ENCODE measurements around the gene SUPV3L1. TPM values are rescaled to one million over a fixed set of nuclear protein-coding genes. Genes with fewer than 3 reads are reported as not detected.

SUPV3L1 gene
- total and polyA plus RNA-seq, 9 of the 15 experiments (the other 6 are each of a cell fraction or from before 2014, with no cell fraction given), result 45.2 to 156 (median 92.6) TPM

GRCh38 chr10:69216577-69217118 lies 36.6 kb downstream of the SUPV3L1 start (continued):
- TF ChIP-seq CEBPZ (IDR thresholded peaks at IDR 0.05; ENCODE audit: borderline replicate concordance, low read depth, low read length) (no peak), BRF2 (IDR thresholded peaks at IDR 0.05; ENCODE audit: borderline replicate concordance, insufficient read depth, insufficient read length) (no peak), HMGXB4 (CRISPR knock-in tag; IDR thresholded peaks at IDR 0.05) (no peak), PHF21A (IDR thresholded peaks at IDR 0.05; ENCODE audit: borderline replicate concordance, low read depth) (no peak), CGGBP1 (CRISPR knock-in tag; IDR thresholded peaks at IDR 0.05) (no peak), REST (IDR thresholded peaks at IDR 0.05; ENCODE audit: borderline replicate concordance) (no peak), REST (CRISPR knock-in tag; IDR thresholded peaks at IDR 0.05; ENCODE audit: low read depth) (no peak), CREB3L1 (IDR thresholded peaks at IDR 0.05; ENCODE audit: borderline replicate concordance, low read depth) (no peak), JUN (IDR thresholded peaks at IDR 0.05; ENCODE audit: borderline replicate concordance, low read depth, low read length) (no peak), JUN (CRISPR knock-in tag; IDR thresholded peaks at IDR 0.05; ENCODE audit: borderline replicate concordance) (no peak)

Measured in K562 (cell line).